RCC 7860 (cell line): Measurements from ENCODE around the gene GRID1.
A peak's percentile ranks its signal among the peaks of the same experiment; 100 is the strongest.
"Not testable (repeated sequence)": the region's sequence is repeated elsewhere in the genome, so short reads cannot be mapped to it uniquely, and the experiment has no call there.

ENCODE experiments used
- DNase-seq: peaks from one replicate; pipeline ENCODE4 v3.0.0-alpha.2; 2015; ENCODE audit warnings: low spot score
- FAIRE-seq: peaks from 2 replicates; lab custom pipeline; 2012; peaks lifted over from hg19 to GRCh38; lab: Jason Lieb, UNC

The GRID1 gene

DNA sequence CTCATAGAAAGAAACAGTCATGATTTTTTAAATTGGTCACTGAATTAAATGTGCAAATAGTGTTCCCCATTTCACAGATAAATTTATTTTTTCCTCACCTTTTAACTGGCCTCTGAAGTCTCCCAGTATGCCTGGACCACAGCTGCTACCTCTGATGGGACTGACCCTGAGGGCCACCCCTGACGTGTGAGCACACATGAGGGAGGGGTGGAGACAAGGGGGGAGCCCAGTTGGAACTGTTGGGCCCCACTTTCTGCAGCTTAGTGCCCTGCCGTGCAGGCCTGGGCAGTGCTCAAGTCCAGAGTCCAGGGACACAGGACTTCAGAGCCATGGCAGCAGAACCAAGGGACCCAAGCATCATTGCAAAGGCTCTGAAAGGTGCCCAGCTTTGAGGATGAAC lies 243.9 kb downstream of the GRID1 start:
- no peak for FAIRE-seq
- no peak for DNase-seq

DNA sequence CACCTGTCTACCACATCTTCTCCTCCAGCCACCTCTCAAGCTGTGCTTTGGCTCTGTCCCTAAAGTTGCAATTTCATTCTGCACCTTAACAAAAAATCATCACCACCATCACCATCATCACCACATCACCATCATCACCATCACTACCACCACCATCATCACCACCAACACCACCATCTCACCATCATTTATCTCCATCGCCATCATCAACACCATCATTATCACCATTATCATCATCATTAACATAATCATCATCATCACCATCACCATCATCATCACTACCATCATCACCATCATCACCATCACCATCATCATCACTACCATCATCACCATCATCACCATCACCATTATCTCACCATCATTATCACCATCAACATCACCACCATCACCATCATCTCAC lies 245.4 kb downstream of the GRID1 start:
- no peak for FAIRE-seq

DNA sequence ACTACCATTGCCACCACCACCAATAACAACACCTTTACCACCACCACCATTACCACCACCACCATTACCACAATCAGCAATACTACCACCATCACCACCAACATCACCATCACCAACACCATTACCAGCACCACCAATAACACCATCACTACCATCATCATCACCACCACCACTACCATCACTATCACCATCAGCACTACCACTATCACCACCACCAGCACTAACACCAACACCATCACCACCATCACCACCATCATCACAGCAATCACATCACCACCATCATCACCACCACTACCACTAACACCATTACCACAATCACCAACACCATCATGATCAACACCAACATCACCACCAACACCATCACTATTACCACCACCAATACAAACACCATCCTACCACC lies 249.5 kb downstream of the GRID1 start:
- FAIRE-seq = no peak
- DNase-seq = no peak

More for the DNA sequence above, 245.4 kb downstream of the GRID1 start:
- DNase-seq = no peak

DNA sequence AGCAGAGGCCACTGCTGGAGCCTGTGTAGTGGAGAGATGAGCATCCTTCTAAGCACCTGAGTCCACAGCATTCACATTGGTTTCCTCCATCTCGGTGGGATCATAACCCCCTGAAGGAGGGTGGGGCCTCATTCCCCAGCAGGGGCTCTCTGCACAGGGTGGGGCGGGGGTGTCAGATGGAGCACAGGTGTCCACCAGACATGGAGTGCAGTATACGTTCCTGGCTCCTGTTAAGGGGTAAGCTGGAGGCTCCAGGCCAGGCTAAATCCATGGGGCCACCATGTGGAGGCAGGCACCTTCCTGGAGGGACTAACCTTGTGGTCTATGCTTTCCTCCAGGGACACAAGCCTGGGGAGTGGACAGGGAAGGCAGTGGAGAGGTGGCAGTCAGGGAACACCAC lies 252.6 kb downstream of the GRID1 start:
- DNase-seq = no peak
- FAIRE-seq = no peak

DNA sequence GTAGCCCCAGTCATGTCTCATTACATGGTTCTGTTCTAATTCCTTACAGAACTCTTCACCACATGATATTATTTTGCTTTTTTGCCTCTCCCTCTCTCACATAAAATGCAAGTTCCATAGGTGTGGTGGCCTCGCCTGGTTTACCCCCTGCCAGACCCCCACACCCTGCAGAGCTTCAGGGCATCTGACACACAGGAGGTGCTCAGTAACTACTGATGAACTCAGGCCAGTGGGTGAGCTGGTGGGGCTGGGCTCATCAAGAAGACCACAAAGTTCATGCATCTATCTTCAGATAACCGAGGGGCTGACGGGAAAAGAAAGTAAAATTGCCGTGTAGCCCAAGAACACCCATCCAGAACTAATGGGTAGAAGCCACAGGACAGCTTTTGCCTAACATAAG lies 253.1 kb downstream of the GRID1 start:
- no peak for DNase-seq
- FAIRE-seq = no peak

DNA sequence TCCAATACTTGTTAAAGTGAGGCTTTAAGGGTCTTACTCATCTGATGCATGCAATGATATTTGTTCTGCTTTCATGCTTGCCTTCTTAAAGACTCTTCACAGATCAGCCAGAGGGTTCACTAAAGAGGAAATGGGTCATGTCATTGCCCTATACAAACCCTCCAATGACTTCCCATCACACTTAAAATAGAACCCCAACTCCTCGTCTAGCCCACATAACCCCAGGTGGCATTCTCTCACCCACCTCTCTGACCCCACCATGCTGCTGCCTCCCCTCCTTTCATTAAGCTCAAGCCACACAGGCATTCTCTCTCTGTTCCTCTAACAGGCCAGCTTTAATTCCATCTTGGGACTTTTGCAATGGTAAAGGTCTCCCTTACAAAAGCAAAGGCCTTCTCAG lies 253.6 kb downstream of the GRID1 start:
- FAIRE-seq = no peak
- DNase-seq = no peak

DNA sequence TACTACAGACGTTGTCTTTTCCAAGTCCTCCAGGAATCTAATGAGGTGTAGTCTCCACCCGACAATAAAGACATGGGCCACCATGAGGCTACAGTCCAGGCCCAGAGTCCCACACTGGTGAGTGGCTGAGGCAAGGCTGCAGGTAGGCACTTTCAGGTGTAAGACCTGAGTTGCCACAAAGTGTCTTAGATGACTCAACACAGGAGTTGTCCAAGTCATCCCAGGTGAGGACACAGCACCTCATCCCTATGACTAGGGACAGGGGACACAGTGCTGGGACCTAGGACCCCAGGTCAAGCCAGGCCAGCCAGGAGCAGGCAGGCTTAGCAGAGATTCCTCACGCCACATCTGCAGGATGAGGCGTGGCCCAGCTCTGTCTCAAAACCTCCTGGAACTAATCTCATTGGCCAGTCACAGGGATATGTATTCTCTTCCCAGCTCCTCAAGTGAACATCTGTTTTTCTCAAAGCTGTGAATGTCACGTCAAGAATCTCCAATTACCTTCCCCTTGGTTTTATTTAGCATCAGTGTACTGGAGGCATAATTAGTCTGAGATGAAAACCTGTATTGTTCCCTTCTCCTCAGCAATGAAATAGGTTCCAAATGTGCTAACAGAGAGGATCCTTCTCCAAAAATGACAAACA lies 254.6 kb downstream of the GRID1 start:
- FAIRE-seq = no peak
- DNase-seq = no peak

DNA sequence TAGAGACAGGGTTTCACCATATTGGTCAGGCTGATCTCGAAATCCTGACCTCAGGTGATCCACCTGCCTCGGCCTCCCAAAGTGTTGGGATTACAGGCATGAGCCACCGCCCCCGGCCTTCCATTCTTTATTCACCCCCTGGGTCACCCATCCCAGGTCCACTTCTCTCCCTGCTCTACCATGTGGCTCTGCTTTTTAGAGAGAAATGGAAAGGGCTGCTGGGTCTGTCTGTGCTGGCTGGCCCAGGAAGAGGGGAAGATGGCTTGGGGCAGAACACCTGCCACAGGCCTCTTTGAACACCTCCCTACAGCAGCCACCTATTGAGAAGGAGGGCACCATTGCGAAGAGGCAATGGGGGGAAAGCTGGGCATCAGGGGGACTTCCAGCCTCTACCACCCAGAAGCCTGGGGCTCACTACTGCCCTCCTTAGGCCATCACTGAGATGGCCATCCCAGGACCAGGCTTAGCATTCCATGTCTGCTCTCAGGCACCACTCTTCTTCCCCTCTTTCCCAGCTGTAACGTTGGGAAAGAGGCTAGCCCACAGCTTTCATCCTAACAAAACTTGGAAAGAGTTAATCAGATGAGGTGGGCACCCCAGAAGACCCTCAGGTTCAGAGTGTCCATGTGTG lies 256.3 kb downstream of the GRID1 start:
- DNase-seq (no peak), FAIRE-seq (no peak)

DNA sequence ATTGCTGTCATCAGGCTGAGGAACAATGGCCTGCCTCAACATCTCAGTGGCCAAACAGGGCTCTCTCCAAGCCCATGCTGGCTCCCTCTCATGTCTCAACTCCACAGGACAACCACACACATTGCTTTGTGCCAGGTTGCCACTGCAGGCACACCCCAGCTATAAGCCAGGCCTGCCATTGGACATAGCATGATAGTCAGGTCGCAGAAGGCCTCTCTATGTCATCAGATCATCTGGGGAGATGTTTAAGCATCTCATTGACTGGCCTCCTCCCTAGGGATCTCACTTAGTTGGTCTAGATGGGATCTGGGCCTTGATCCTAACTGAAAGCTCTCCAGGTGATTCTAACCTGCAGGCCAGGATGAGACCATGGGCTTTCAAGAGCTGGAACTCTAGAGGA lies 257.2 kb downstream of the GRID1 start:
- DNase-seq (no peak), FAIRE-seq (no peak)

DNA sequence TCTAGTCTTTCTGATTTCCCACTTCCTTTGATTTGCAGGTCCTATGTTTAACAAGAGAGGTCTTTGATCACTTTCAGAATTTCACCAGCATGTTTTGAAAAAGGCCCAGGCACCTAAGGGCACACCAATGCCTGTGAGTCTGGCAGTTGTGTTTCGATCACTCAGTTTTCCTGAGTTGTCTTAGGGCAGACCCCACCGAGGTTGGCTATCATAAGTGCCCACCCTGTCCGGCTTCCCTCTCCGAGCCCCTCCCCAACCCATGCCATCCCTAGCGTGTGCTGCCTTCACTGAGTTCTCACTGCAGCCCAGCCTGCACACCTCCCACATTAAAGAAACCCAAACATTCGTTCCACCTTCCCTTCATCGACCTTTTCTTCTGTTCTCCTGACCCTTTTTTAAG lies 257.9 kb downstream of the GRID1 start:
- DNase-seq (no peak), FAIRE-seq (no peak)

DNA sequence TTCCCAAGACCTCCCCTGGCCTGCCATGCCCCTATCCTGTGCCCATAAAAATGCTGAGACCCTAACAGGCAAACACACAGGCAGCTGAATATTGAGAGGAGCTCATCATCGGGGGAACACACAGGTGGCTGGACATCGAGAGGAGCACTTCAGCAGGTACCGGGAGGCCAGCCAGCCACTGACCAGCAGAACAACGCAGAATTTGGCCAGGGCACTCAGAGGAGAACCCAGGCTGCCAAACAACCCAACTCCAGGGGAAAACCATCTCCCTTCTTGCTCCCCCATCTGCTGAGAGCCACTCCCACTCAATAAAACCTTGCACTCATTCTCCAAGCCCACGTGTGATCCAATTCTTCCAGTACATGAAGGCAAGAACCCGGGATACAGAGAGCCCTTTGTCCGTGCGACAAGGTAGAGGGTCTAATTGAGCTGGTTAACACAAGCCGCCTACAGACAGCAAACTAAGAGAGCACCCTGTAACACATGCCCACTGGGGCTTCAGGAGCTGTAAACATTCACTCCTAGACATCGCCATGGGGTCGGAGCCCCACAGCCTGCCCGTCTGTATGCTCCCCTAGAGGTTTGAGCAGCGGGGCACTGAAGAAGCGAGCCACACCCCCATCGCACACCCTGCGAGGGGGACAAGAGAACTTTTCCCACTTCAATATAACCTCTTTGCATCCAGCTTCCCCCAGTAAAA lies 258.8 kb downstream of the GRID1 start:
- FAIRE-seq, DNase-seq: not testable (repeated sequence)

DNA sequence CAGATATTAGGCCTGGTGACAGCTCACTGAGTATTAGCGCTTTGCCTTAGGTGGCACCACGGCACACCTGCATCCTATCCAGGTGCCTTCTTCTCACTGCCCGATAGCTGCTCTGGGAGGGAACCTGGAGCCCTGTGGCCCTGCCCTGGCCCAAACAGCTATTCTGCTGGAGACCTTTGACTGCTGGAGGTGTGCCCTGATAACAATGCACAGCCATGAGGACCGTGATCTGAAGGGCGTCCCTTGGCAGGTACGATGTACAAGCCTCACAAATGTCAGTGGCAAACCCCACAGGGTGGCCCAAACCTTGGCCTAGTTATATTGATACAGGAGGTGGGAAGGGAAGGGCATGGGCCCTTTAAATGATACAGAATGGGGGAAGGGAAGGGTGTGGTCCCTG lies 259.5 kb downstream of the GRID1 start:
- FAIRE-seq = no peak

DNA sequence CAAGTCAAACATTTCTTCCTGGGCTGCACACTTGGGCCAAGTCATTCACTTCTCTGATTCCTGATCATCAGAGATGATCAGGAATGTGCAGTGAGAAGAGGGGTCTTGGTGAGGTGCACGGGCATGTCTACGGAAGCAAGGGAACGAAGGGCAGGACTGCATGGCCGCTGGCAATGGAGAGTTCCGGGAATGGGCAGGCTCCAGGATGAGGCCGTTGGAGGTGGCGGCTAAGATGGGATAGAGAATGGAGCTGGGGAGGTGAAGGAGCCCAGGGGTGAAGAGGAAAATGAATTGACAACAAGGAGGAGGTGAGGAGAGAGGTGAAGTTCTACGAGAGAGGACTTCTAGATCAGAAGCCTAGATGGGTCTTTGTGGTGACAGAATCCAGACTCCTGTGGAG lies 260.0 kb downstream of the GRID1 start:
- no peak for FAIRE-seq

More for the DNA sequence above, 259.5 kb downstream of the GRID1 start:
- no peak for DNase-seq

DNA sequence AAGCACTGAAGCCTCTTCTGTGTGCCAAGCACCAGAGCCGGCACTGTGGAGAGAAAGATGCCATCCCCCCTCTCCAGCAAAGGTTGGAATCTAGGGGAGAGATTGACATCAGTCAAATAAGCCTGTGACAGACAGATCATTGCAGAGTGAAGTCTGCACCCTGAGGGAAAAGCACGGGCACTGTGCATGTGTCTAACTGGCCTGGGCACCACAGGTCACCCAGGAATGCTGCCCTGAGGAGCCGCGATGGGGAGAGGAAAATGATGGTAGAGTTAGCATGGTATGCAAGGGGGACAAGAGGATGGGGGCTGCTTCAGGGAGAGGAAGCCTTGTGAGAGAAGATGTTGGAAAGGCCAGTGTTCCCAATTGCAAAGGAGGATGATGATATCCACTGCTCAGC lies 261.0 kb downstream of the GRID1 start:
- DNase-seq = no peak
- FAIRE-seq = no peak

More for the DNA sequence above, 260.0 kb downstream of the GRID1 start:
- DNase-seq = no peak

DNA sequence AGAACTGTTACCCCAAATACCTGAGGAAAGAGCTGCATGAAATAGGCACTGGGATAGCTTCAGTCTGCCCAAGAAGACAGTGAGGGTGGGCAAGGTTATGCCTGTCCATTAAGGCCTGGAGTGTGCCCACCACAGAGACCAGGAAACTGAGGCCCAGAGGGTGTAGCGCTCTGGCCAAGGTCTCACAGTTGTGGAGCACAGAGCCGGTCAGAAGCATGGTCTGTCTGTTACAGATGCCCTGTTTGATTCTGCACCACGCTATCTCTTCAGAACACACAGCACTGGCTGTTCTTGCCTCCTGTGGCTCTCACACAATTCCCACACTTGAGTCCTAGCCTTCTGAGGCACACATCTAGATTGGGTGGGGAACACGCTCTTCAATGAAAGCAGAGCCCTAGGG lies 261.4 kb downstream of the GRID1 start:
- DNase-seq (no peak), FAIRE-seq (no peak)

DNA sequence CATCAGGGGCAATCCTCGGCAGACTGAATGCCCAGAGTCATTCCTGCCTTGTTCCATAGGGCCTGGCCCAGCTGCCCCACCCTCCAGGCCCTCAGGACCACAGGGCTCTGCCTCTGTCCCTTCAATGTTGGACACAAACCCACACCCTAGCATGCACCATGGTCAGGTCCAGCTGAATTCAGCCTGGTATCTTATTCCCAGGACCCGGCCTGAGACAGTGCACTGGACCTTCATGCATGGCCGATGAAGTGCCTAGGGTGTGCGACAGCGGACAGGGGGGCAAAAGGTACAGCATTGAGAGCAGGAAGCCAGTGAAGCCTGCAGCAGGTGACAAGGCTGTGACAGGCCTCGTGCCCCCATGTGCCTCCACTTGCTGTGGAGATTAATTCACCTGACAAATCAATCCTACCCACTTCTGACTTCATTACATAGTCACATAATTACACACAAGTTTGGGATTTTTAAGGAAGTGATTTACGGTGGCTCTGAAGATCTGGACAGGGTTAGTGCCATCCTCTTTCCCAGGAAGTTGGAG lies 261.9 kb downstream of the GRID1 start:
- FAIRE-seq (no peak), DNase-seq (no peak)

DNA sequence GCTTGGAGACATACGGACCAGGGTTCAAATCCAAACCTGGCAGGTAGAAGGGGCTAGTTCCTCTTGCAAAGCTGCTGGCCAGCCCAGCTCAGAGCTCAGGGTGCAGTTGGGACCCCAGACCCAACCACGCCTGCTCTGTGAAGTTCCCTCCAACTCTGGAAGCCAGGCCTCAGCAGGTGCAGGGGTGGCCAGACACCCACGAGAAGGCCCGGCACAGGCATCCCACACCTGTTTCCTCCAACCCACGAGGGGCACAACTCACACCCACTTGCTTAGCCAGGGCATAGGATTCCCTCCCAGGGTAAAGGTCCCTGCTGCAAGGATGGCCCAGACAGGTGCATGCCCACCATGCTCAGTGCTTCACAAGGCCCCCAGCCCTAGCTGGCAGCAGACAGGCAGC lies 262.4 kb downstream of the GRID1 start:
- DNase-seq (no peak), FAIRE-seq (no peak)

DNA sequence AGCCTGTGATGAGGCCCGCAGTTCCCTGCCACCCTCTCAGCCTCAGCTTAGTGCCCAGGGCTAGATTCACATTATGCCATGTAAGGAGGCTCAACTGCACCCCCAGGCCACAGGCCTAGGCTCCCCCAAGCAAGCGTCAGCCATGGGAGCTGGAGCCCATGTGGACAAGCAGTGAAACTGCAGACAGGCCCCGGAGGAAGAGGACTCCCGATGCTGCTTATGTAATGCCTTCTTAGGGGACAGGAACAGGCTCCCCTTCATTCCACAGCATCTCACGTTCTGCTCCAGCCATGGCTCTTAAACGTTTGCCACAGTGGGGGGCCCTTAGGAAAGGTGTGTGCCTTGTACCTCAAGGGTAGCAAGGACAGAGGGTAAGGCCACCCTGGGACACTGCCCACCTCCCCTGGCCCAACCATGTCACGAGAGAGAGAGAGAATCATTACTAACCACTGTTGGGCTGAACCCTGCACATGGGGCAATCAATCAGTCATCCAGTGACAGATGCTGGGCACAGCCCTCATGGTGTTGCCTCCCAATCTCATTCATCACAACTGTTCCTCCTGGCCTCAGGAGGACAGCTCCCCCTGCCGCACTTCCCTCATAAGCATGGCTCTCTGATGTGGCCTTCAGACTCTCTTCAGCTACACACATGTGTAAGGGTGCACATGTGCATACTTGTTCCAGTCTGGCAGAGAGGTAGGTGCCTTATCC lies 263.0 kb downstream of the GRID1 start:
- FAIRE-seq (no peak), DNase-seq (no peak)

DNA sequence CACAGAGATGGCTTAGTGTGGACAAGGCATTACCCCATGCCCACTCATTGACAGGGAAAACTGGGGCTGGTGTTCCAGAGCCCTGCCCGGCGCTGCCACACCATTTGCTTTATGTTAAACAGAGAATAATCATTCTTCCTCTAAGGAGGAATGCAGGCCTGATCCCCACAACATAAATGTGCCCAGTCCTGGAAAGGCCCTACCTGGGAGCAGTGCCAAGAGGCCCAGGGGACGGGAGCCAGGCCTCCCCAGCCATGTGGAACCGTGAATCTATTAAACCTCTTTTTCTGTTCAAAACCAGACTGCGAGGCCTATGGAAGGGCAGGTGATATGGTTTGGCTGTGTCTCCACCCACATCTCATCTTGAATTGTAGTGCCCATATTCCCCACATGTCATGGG lies 264.1 kb downstream of the GRID1 start:
- FAIRE-seq (no peak), DNase-seq (no peak)

DNA sequence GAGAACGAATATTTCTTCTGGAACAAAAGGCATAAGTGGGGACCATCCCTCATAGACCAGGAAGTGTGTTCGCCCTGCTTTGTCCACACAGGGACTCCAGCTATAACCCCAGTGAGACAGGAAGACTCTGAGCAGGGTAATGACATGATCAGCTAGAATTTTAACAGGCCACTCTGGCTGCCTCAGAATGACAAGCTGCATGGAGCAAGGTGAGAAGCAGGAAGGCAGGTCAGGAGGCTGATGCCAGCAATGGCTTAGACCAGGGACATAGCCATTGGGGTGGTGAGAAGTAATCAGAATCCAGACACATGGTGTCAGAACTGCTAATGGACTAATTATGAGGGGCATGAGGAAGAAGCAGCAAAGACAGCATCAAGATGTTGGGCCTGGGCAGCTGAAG lies 264.6 kb downstream of the GRID1 start:
- FAIRE-seq (no peak), DNase-seq (no peak)

DNA sequence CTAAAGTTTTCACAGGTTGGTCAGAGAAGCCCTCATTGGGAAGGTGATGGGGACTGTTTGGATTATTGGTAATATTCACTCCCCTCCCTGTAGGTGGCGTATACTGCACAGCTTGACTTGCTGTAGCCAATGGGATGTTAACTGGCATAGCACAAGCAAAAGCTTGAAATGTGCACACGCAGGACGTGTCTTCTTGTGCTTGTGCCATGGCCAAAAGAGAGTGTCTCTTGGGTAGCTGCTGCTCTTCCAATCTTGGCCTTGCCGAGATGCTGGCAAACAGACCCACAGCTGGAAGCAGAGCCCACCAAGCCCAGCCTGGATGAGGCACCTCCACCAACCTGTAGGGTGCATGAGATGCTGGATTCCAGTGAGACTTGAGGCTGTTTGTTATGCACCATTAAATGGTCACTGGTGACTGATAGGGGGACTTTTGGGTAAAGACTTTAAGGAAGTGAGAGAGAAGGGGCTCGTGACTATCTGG lies 266.0 kb downstream of the GRID1 start:
- FAIRE-seq (no peak), DNase-seq (peak; percentile 21)
